Spleen (tissue), 11 donors: ENCODE measurements around the gene MYO5A. TPM values are rescaled to one million over a fixed set of nuclear protein-coding genes. Genes with fewer than 3 reads are reported as not detected.

Source experiments
- DNase-seq: peaks from one replicate; pipeline ENCODE4 v3.0.0-alpha.2; 2020
- H3K27ac ChIP-seq, 8 donors: fragments of 200-600 bp; sonication (generic) in 7 of 8; 1 replicate in 4 of 8; 2 replicates in 4 of 8; pipeline versions ENCODE4 v1.5.0 to v1.8.0; 2016 to 2021; ENCODE audit warnings: inconsistent platforms in 4 of 8, mild to moderate bottlenecking in 4 of 8, moderate library complexity in 1 of 8
- H3K27me3 ChIP-seq, 7 donors: fragments of 200-600 bp; sonication (generic) in 6 of 7; replicated peaks in 1 of 7; 1 replicate in 4 of 7; 2 replicates in 3 of 7; pipeline versions ENCODE4 v1.5.0 to v1.8.0; 2016 to 2021; ENCODE audit warnings: inconsistent platforms in 3 of 7, mild to moderate bottlenecking in 1 of 7
- H3K36me3 ChIP-seq, 6 donors: fragments of 200-600 bp; sonication (generic) in 5 of 6; 1 replicate in 4 of 6; 2 replicates in 2 of 6; pipeline versions ENCODE4 v1.5.0 to v1.8.0; 2016 to 2021; ENCODE audit warnings: inconsistent platforms in 2 of 6
- H3K4me1 ChIP-seq, 6 donors: fragments of 200-600 bp; sonication (generic) in 5 of 6; 1 replicate in 3 of 6; 2 replicates in 3 of 6; pipeline versions ENCODE4 v1.5.0 to v1.8.0; 2016 to 2021; ENCODE audit warnings: inconsistent platforms in 3 of 6
- H3K4me3 ChIP-seq, 8 donors: fragments of 200-600 bp; sonication (generic) in 7 of 8; 1 replicate in 4 of 8; 2 replicates in 4 of 8; pipeline versions ENCODE4 v1.5.0 to v1.8.0; 2016 to 2021; ENCODE audit warnings: inconsistent platforms in 4 of 8, mild to moderate bottlenecking in 4 of 8, moderate library complexity in 2 of 8
- H3K9me3 ChIP-seq, 8 donors: fragments of 200-600 bp; sonication (generic) in 7 of 8; 1 replicate in 4 of 8; 2 replicates in 4 of 8; pipeline versions ENCODE4 v1.5.0 to v1.8.0; 2016 to 2021; ENCODE audit warnings: inconsistent platforms in 4 of 8
- CTCF ChIP-seq, 11 experiments: fragments of 200-600 bp in 7 of 11; fragments of 450-650 bp in 4 of 11; sonication (generic) in 4 of 11; IDR thresholded peaks in 8 of 11; conservative IDR thresholded peaks in 3 of 11; 1 replicate in 7 of 11; 2 replicates in 4 of 11; pipeline versions ENCODE4 v1.4.0 to v1.8.0; 2016 to 2021; ENCODE audit warnings: antibody characterized with exemption in 11 of 11, inconsistent platforms in 4 of 11, mild to moderate bottlenecking in 1 of 11
- POLR2A ChIP-seq, 3 donors: fragments of 450-650 bp; IDR thresholded peaks; one replicate each; pipeline ENCODE4 v1.5.1; 2017; ENCODE audit warnings: antibody characterized with exemption in 3 of 3, mild to moderate bottlenecking in 1 of 3
- POLR2AphosphoS5 ChIP-seq, 3 donors: sonication (generic); formaldehyde crosslinking; IDR thresholded peaks; one replicate each; pipeline ENCODE4 v1.5.1; 2017; ENCODE audit warnings: antibody characterized with exemption in 3 of 3
- WGBS, 5 donors: extraction: QIAGEN DNeasy Blood & Tissue Kit in 3 of 5; methylation state at CpG; one replicate each; pipeline versions ENCODE4 v1.1.5 to v1.1.7; 2013 to 2018; 5-methylcytosine and 5-hydroxymethylcytosine counted together
- intact Hi-C: fragments of 100-400 bp; cut with DNase I; formaldehyde crosslinking; loops from one replicate; pipeline ENCODE4 v1.15.0; 2023; ENCODE audit warnings: low total_unique reads
- polyA plus RNA-seq, 3 donors: library from polyadenylated mRNA; stranded (reverse); fragments of 200-250 nt; gene quantifications; one replicate each; pipeline ENCODE4 v1.2.1, GENCODE V29; 2013
- total RNA-seq, 7 donors: library from RNA; depleted of rRNA in 3 of 7; stranded (reverse); fragments of >200 nt in 3 of 7; fragmentation: NEBNext Ultra II Directional in 4 of 7; extraction: Animal tissue kit (Norgen Biotek cat#: 25700) in 4 of 7; gene quantifications; one replicate each; pipeline versions ENCODE4 v1.1.0 to v1.2.1, GENCODE V29; 2016 to 2021
- donor health status: healthy with polysubstance abuse.
- donor health status: DM: no; HTN: no; CAD: no; lungs with moderate emphysema.
- donor health status: DM: no; HTN: no; CAD: no.
- donor health status: Bipolar disorder and iron deficiency.
- donor health status: healthy.
- donor health status: DM: no; HTN: no; CAD: no.
- donor health status: DM: yes; HTN: yes; CAD: no.

MYO5A gene
- total and polyA plus RNA-seq, 10 donors = 4.7 to 48.3 (median 35.4) TPM

- H3K27me3 ChIP-seq = no peaks in the 10 kb centered on the region
- peaks cover 0 to 45% (median 11%) of the 10 kb centered on the region in 6 donors for H3K4me1 ChIP-seq
- H3K36me3 ChIP-seq = no peaks in the 10 kb centered on the region
- 38 to 58% (median 45%) methylated on average over 4 of the region's 4 CpGs for WGBS, 5 donors
- H3K4me3 ChIP-seq = no peak overlapping the region
- H3K9me3 ChIP-seq = no peaks in the 10 kb centered on the region
- no peak for TF ChIP-seq POLR2A (IDR thresholded peaks at IDR 0.05)
- TF ChIP-seq CTCF (IDR thresholded peaks at IDR 0.05 in 8 of 11, conservative IDR thresholded peaks at IDR 0.05 in 3 of 11) = no peak
- TF ChIP-seq POLR2AphosphoS5 (IDR thresholded peaks at IDR 0.05) = no peak
- peak overlapping the region in 1 of 8 donors; percentile 32 for H3K27ac ChIP-seq
- intact Hi-C loops = no loop called here
- DNase-seq = no peak
These were observed 32.5 kb downstream of the MYO5A start for GRCh38 chr15:52496175-52496574.

GRCh38 chr15:52495125-52495524, 33.6 kb downstream of the MYO5A start:
- TF ChIP-seq POLR2AphosphoS5 (IDR thresholded peaks at IDR 0.05) (no peak), CTCF (IDR thresholded peaks at IDR 0.05 in 8 of 11, conservative IDR thresholded peaks at IDR 0.05 in 3 of 11) (no peak), POLR2A (IDR thresholded peaks at IDR 0.05) (no peak)
- no peak overlapping the region for H3K4me3 ChIP-seq
- no peak overlapping the region for H3K27ac ChIP-seq
- DNase-seq = no peak
- peaks cover 0 to 45% (median 11%) of the 10 kb centered on the region in 6 donors for H3K4me1 ChIP-seq
- no peaks in the 10 kb centered on the region for H3K27me3 ChIP-seq
- no peaks in the 10 kb centered on the region for H3K36me3 ChIP-seq
- intact Hi-C loops = no loop called here
- H3K9me3 ChIP-seq = no peaks in the 10 kb centered on the region

GRCh38 chr15:52493968-52494367, 34.7 kb downstream of the MYO5A start:
- WGBS, 5 donors = 93 to 99% (median 95%) methylated on average over 3 of the region's 3 CpGs
- no peak for TF ChIP-seq CTCF (IDR thresholded peaks at IDR 0.05 in 8 of 11, conservative IDR thresholded peaks at IDR 0.05 in 3 of 11)
- no peak for TF ChIP-seq POLR2AphosphoS5 (IDR thresholded peaks at IDR 0.05)
- TF ChIP-seq POLR2A (IDR thresholded peaks at IDR 0.05) = no peak
- no peak for DNase-seq
- Histone ChIP-seq H3K4me3 (no peak overlapping the region), H3K27me3 (no peaks in the 10 kb centered on the region), H3K36me3 (no peaks in the 10 kb centered on the region), H3K4me1 (peaks cover 0 to 45% (median 16%) of the 10 kb centered on the region in 6 donors), H3K27ac (no peak overlapping the region), H3K9me3 (no peaks in the 10 kb centered on the region)
- intact Hi-C loops = no loop called here

- Histone ChIP-seq H3K4me3 (no peak overlapping the region), H3K27me3 (no peaks in the 10 kb centered on the region), H3K27ac (no peak overlapping the region), H3K36me3 (no peaks in the 10 kb centered on the region), H3K9me3 (no peaks in the 10 kb centered on the region), H3K4me1 (peaks cover 0 to 50% (median 25%) of the 10 kb centered on the region in 6 donors)
- 84 to 90% (median 86%) methylated on average over 4 of the region's 4 CpGs for WGBS, 5 donors
- intact Hi-C loops = no loop called here
- DNase-seq = no peak
- TF ChIP-seq POLR2AphosphoS5 (IDR thresholded peaks at IDR 0.05) (no peak), POLR2A (IDR thresholded peaks at IDR 0.05) (no peak), CTCF (IDR thresholded peaks at IDR 0.05 in 8 of 11, conservative IDR thresholded peaks at IDR 0.05 in 3 of 11) (no peak)
These were observed 36.5 kb downstream of the MYO5A start for GRCh38 chr15:52492132-52492531.
